MCF 10A (cell line): ENCODE results near the gene QARS1. TPM values are rescaled to one million over a fixed set of nuclear protein-coding genes. Genes with fewer than 3 reads are reported as not detected.

Experiments used
- BruUV-seq: library from RNA; stranded (reverse); fragments of 400-500 nt; replicated peaks from 2 replicates; lab custom pipeline; 2021; lab: Mats Ljungman, UMichigan
- CTCF ChIA-PET: fragments of 300-600 bp; sonication (Branson Sonifier 250); formaldehyde crosslinking; extraction: SDS; loops from one replicate; lab custom pipeline; 2021; ENCODE audit warnings: antibody characterized with exemption, inconsistent platforms; lab: Yijun Ruan, JAX
- POLR2A ChIA-PET: fragments of 300-600, 350-650 bp; sonication (Branson Sonifier 250); formaldehyde crosslinking; extraction: SDS; loops from one replicate; lab custom pipeline; 2020; ENCODE audit warnings: antibody characterized with exemption, inconsistent platforms; lab: Yijun Ruan, JAX
- DNase-seq: peaks from one replicate; pipeline ENCODE4 v3.0.0-alpha.2; 2018; ENCODE audit not compliant: unreplicated experiment
- H3K27ac Mint-ChIP-seq: one replicate; pipeline ENCODE4 v1.8.0; 2022; ENCODE audit warnings: mild to moderate bottlenecking, low read depth, mixed read lengths; ENCODE audit not compliant: unreplicated experiment
- H3K27me3 Mint-ChIP-seq: one replicate; pipeline ENCODE4 v1.8.0; 2022; ENCODE audit warnings: mixed read lengths; ENCODE audit not compliant: insufficient read depth, unreplicated experiment
- H3K36me3 Mint-ChIP-seq: one replicate; pipeline ENCODE4 v1.8.0; 2022; ENCODE audit warnings: mild to moderate bottlenecking, moderate library complexity, mixed read lengths; ENCODE audit not compliant: insufficient read depth, unreplicated experiment
- H3K4me1 Mint-ChIP-seq: one replicate; pipeline ENCODE4 v1.8.0; 2022; ENCODE audit warnings: mixed read lengths; ENCODE audit not compliant: insufficient read depth, unreplicated experiment
- H3K4me3 Mint-ChIP-seq: one replicate; pipeline ENCODE4 v1.8.0; 2022; ENCODE audit warnings: mild to moderate bottlenecking, moderate library complexity, mixed read lengths; ENCODE audit not compliant: unreplicated experiment
- H3K9me3 Mint-ChIP-seq: one replicate; pipeline ENCODE4 v1.8.0; 2022; ENCODE audit warnings: mixed read lengths; ENCODE audit not compliant: unreplicated experiment
- intact Hi-C: fragments of 100-400 bp; cut with micrococcal nuclease; formaldehyde crosslinking; loops from 2 replicates; pipeline ENCODE4 v1.14.1; 2022
- total RNA-seq: library from RNA; stranded (reverse); gene quantifications from 2 replicates; pipeline ENCODE4 v1.2.3, GENCODE V29; 2022
- TF ChIP-seq, protein P1 (sequence below): fragments of 200-600 bp; IDR thresholded peaks from one replicate; pipeline ENCODE4 v1.8.0; 2022; ENCODE audit warnings: antibody characterized with exemption, mild to moderate bottlenecking; ENCODE audit not compliant: unreplicated experiment

QARS1 gene
- total RNA-seq, 1 experiment from 2014 or later: 149 TPM

DNA sequence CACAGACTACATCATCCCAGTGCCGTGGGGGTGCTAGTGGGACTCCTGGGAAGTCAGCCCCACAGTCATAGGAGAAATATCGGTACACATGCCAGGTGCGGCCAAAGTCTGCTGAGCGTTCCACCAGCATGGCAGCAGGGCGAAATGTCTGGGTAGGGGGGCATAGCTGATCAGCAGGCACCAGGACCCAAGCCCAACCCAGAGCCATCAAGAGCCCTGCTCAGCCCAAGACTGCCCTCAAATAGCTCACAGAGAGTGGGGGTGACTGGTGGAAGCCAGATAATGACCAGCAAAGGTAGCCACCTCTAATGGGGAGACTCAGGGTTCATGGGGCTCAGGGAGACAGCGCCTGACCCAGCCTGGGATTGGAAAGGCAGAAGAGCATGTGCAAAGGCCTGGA is 27.0 kb upstream of the QARS1 start:
- peak overlapping the region; percentile 84 for H3K27ac Mint-ChIP-seq
- intact Hi-C loops: no loop called here
- BruUV-seq: no TSS peak
- H3K27me3 Mint-ChIP-seq: no peaks in the 10 kb centered on the region
- H3K4me1 Mint-ChIP-seq: peaks cover 16% of the 10 kb centered on the region
- peaks cover 39% of the 10 kb centered on the region for H3K36me3 Mint-ChIP-seq
- H3K9me3 Mint-ChIP-seq: no peaks in the 10 kb centered on the region
- ChIA-PET CTCF (interaction anchor here (0.6 to 1.3 kb wide), 5 partner anchors 19 to 224 kb away, joined by 3 to 6 read pairs (median 3); partner anchors contain the start of gene QRICH1), POLR2A (interaction anchor here (0.7 to 5.0 kb wide), 7 partner anchors 11 to 124 kb away, joined by 3 to 64 read pairs (median 15); partner anchors contain the start of genes NDUFAF3, QARS1, QRICH1 and USP19)
- DNase-seq: no peak
- TF ChIP-seq, protein P1, sequence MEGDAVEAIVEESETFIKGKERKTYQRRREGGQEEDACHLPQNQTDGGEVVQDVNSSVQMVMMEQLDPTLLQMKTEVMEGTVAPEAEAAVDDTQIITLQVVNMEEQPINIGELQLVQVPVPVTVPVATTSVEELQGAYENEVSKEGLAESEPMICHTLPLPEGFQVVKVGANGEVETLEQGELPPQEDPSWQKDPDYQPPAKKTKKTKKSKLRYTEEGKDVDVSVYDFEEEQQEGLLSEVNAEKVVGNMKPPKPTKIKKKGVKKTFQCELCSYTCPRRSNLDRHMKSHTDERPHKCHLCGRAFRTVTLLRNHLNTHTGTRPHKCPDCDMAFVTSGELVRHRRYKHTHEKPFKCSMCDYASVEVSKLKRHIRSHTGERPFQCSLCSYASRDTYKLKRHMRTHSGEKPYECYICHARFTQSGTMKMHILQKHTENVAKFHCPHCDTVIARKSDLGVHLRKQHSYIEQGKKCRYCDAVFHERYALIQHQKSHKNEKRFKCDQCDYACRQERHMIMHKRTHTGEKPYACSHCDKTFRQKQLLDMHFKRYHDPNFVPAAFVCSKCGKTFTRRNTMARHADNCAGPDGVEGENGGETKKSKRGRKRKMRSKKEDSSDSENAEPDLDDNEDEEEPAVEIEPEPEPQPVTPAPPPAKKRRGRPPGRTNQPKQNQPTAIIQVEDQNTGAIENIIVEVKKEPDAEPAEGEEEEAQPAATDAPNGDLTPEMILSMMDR: no peak
- H3K4me3 Mint-ChIP-seq: peak overlapping the region; percentile 90

DNA sequence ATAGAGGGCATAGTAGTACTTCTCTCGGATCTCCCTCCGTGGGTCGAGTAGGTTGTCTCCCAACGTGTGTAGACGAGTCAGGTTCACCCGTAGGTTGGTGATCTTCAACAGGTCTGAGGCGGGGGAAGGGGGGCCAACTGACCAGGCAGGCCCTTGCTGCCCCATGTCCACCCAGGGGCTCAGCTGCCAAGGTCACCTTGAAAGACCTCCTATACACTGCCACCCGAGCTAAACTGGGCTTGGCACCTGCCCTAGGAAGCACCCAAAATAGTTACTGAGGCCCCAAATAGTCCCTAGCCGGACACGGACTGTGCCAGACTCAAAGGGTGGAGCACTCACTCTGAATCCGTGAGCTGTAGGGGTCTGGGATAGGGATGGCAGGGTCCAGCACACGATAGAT is 26.5 kb upstream of the QARS1 start:
- Mint-ChIP-seq H3K9me3 (no peaks in the 10 kb centered on the region), H3K36me3 (peaks cover 42% of the 10 kb centered on the region), H3K4me1 (peaks cover 16% of the 10 kb centered on the region), H3K4me3 (peak overlapping the region; percentile 90), H3K27me3 (no peaks in the 10 kb centered on the region), H3K27ac (peak overlapping the region; percentile 84)
- no TSS peak for BruUV-seq
- no peak for DNase-seq
- CTCF ChIA-PET: interaction anchor here (0.6 to 1.1 kb wide), 3 partner anchors 18 to 143 kb away, joined by 3 to 6 read pairs (median 3); no protein-coding TSS in a partner anchor
- TF ChIP-seq, protein P1: no peak
- intact Hi-C loops: no loop called here
- POLR2A ChIA-PET: interaction anchor here (0.6 to 5.0 kb wide), 5 partner anchors 11 to 109 kb away, joined by 3 to 64 read pairs (median 29); partner anchors contain the start of genes NDUFAF3, QARS1, QRICH1 and USP19

DNA sequence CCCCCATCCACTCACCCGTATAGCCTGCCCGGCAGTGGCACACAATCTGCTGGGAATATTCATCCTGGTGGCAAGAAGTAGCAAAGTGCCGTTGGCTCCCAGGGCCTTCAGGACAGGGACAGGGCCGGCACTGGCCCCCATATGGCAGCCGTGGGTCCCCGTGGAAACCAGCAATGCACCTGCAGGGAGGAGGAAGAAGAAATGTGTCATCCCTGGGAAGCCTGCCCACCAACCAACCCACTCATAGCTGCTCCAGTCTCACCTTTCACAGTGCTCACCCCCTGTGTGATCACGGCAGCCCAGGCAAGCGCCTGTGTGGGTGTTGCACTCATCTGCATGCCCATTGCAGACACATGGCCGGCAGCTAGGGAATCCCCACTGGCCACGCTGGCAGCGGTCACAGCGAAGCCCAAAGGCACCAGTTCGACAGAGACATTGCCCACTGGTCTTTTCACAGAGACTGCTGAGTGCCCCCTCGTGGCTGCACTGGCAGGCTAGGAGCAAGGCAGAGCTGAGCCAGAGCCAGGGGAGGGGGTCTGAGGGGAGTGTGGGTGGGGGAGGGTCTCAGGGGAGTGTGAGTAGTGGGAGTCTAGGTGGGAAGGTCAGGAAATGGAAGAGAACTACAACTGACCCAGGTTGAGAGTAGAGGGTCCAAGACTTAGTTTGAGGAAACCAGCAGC is 20.6 kb upstream of the QARS1 start:
- Mint-ChIP-seq H3K9me3 (no peaks in the 10 kb centered on the region), H3K27me3 (no peaks in the 10 kb centered on the region), H3K4me3 (no peak overlapping the region), H3K4me1 (no peaks in the 10 kb centered on the region), H3K36me3 (peaks cover 75% of the 10 kb centered on the region), H3K27ac (no peak overlapping the region)
- BruUV-seq: no TSS peak
- intact Hi-C loops: no loop called here
- ChIA-PET POLR2A (no interaction called here), CTCF (interaction anchor here (0.6 kb wide), 1 partner anchor 215 kb away, joined by 3 read pairs; no protein-coding TSS in a partner anchor)
- TF ChIP-seq, protein P1: no peak
- no peak for DNase-seq

DNA sequence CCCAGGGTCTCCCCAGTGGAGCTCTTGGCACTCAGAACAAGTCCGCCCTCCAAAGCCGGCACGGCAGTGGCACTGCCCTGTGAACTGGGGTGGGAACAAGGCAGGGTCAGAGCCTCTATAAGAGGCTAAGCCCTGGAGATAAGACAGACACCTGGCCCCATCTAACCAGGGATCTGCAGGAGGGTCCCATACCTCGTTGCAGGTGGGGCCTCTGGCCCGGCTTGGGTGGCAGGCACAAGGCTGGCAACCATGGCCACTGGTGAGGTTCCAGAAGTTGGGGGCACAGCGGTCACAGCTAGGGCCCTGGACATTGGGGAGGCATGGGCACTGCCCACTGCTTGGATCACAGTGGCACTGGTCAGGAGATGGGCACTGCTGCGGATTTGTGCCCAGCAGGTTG is 19.6 kb upstream of the QARS1 start:
- no peaks in the 10 kb centered on the region for H3K9me3 Mint-ChIP-seq
- ChIA-PET CTCF (interaction anchor here (0.6 kb wide), 1 partner anchor 216 kb away, joined by 3 read pairs; no protein-coding TSS in a partner anchor), POLR2A (interaction anchor here (1.0 kb wide), 1 partner anchor 54 kb away, joined by 3 read pairs; no protein-coding TSS in a partner anchor)
- no TSS peak for BruUV-seq
- intact Hi-C loops: no loop called here
- no peaks in the 10 kb centered on the region for H3K27me3 Mint-ChIP-seq
- H3K27ac Mint-ChIP-seq: no peak overlapping the region
- H3K4me3 Mint-ChIP-seq: no peak overlapping the region
- peaks cover 70% of the 10 kb centered on the region for H3K36me3 Mint-ChIP-seq
- TF ChIP-seq, protein P1: no peak
- H3K4me1 Mint-ChIP-seq: peaks cover 3% of the 10 kb centered on the region
- DNase-seq: no peak
